Memory B cell (primary cell): Measurements from ENCODE around the gene INO80E.
A peak's percentile ranks its signal among the peaks of the same experiment; 100 is the strongest.

Source experiments
- ATAC-seq: fragments of 150-1000 bp; cut with Tn5 transposase; 2 replicates; pipeline ENCODE4 v1.10.0; 2021; ENCODE audit warnings: low read depth, mild to moderate bottlenecking, moderate library complexity
- DNase-seq, 2 donors: peaks; one replicate each; pipeline ENCODE4 v3.0.0; 2022; ENCODE audit warnings: low spot score in 2 of 2
- H3K27ac Mint-ChIP-seq: one replicate; pipeline ENCODE4 v1.8.0; 2022; ENCODE audit warnings: mild to moderate bottlenecking, moderate library complexity, mixed read lengths
- H3K27me3 Mint-ChIP-seq: one replicate; pipeline ENCODE4 v1.8.0; 2022; ENCODE audit warnings: mixed read lengths
- H3K36me3 Mint-ChIP-seq: one replicate; pipeline ENCODE4 v1.8.0; 2022; ENCODE audit warnings: mild to moderate bottlenecking, mixed read lengths
- H3K4me1 Mint-ChIP-seq: one replicate; pipeline ENCODE4 v1.8.0; 2022; ENCODE audit warnings: mixed read lengths
- H3K4me3 Mint-ChIP-seq: one replicate; pipeline ENCODE4 v1.8.0; 2022; ENCODE audit warnings: mild to moderate bottlenecking, moderate library complexity, mixed read lengths
- H3K9me3 Mint-ChIP-seq: one replicate; pipeline ENCODE4 v1.8.0; 2022; ENCODE audit warnings: mixed read lengths

Gene INO80E

GRCh38 chr16:29983420-29984136 lies 12.5 kb upstream of the INO80E start:
- Mint-ChIP-seq H3K9me3 (no peaks in the 10 kb centered on the region), H3K36me3 (peaks cover 43% of the 10 kb centered on the region), H3K27me3 (no peaks in the 10 kb centered on the region), H3K27ac (no peak overlapping the region), H3K4me1 (no peaks in the 10 kb centered on the region), H3K4me3 (no peak overlapping the region)
- DNase-seq = no peak
- no peak for ATAC-seq

DNA sequence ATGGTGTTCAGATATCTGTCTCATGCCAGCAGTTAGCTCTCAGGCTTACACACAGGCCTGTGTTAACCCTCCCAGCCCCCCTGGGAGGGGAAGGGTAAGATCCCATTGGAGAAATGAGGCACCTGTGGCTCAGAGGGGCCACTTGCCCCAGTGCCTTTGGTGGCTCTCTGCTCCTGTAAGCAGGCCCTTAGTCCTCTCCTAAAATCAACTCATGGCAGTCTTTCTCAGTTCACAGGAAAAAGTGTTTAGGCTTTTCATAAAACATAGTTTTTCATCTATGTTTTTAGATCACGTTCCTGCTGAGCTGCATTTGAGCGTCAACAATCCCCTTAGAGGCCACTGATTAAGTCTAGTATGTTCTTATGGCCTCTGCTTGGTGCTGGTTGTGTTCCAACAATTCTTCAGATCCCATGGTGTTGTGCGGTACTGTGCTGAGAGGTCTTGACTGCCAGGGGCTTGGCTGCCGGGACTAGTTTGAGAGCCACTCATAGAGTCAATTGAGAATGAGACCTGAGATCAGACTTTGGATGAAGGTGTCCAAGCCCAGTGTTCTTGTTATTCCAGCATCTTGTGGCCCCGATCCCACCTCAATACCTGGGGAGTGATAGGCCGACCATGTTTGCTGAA lies 11.8 kb upstream of the INO80E start:
- H3K4me3 Mint-ChIP-seq = no peak overlapping the region
- peaks cover 44% of the 10 kb centered on the region for H3K36me3 Mint-ChIP-seq
- no peaks in the 10 kb centered on the region for H3K9me3 Mint-ChIP-seq
- H3K4me1 Mint-ChIP-seq = peaks cover 3% of the 10 kb centered on the region
- DNase-seq (no peak), ATAC-seq (no peak)
- H3K27me3 Mint-ChIP-seq = no peaks in the 10 kb centered on the region
- H3K27ac Mint-ChIP-seq = no peak overlapping the region

GRCh38 chr16:29984764-29985147 lies 11.3 kb upstream of the INO80E start:
- no peaks in the 10 kb centered on the region for H3K9me3 Mint-ChIP-seq
- no peak for ATAC-seq
- no peak overlapping the region for H3K4me3 Mint-ChIP-seq
- no peak overlapping the region for H3K27ac Mint-ChIP-seq
- peaks cover 44% of the 10 kb centered on the region for H3K36me3 Mint-ChIP-seq
- no peak for DNase-seq
- no peaks in the 10 kb centered on the region for H3K27me3 Mint-ChIP-seq
- H3K4me1 Mint-ChIP-seq = peaks cover 6% of the 10 kb centered on the region

DNA sequence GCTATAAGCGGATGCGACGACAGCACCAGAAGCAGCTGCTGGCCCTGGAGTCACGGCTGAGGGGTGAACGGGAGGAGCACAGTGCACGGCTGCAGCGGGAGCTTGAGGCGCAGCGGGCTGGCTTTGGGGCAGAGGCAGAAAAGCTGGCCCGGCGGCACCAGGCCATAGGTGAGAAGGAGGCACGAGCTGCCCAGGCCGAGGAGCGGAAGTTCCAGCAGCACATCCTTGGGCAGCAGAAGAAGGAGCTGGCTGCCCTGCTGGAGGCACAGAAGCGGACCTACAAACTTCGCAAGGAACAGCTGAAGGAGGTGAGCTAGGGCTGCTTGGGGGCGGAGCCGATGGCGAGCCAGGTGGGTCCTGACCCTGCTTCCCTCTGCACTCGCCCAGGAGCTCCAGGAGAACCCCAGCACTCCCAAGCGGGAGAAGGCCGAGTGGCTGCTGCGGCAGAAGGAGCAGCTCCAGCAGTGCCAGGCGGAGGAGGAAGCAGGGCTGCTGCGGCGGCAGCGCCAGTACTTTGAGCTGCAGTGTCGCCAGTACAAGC lies 10.7 kb upstream of the INO80E start:
- Mint-ChIP-seq H3K4me1 (peaks cover 6% of the 10 kb centered on the region), H3K36me3 (peaks cover 40% of the 10 kb centered on the region), H3K4me3 (no peak overlapping the region), H3K9me3 (no peaks in the 10 kb centered on the region), H3K27me3 (no peaks in the 10 kb centered on the region), H3K27ac (no peak overlapping the region)
- DNase-seq (no peak), ATAC-seq (no peak)

GRCh38 chr16:29986231-29986630 lies 9.8 kb upstream of the INO80E start:
- Mint-ChIP-seq H3K27ac (no peak overlapping the region), H3K9me3 (no peaks in the 10 kb centered on the region), H3K4me1 (peaks cover 6% of the 10 kb centered on the region), H3K4me3 (no peak overlapping the region), H3K27me3 (no peaks in the 10 kb centered on the region), H3K36me3 (peaks cover 40% of the 10 kb centered on the region)
- DNase-seq = no peak
- ATAC-seq = no peak

DNA sequence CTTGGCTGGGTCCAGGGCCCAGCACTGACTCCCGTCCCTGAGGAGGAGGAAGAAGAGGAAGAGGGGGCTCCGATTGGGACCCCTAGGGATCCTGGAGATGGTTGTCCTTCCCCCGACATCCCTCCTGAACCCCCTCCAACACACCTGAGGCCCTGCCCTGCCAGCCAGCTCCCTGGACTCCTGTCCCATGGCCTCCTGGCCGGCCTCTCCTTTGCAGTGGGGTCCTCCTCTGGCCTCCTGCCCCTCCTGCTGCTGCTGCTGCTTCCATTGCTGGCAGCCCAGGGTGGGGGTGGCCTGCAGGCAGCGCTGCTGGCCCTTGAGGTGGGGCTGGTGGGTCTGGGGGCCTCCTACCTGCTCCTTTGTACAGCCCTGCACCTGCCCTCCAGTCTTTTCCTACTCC lies 9.1 kb upstream of the INO80E start:
- DNase-seq (no peak), ATAC-seq (no peak)
- no peaks in the 10 kb centered on the region for H3K9me3 Mint-ChIP-seq
- no peak overlapping the region for H3K4me3 Mint-ChIP-seq
- H3K27me3 Mint-ChIP-seq = no peaks in the 10 kb centered on the region
- H3K27ac Mint-ChIP-seq = no peak overlapping the region
- peaks cover 40% of the 10 kb centered on the region for H3K36me3 Mint-ChIP-seq
- H3K4me1 Mint-ChIP-seq = peaks cover 6% of the 10 kb centered on the region

- Mint-ChIP-seq H3K36me3 (peaks cover 37% of the 10 kb centered on the region), H3K4me1 (peaks cover 6% of the 10 kb centered on the region), H3K9me3 (no peaks in the 10 kb centered on the region), H3K4me3 (no peak overlapping the region), H3K27ac (no peak overlapping the region), H3K27me3 (no peaks in the 10 kb centered on the region)
- DNase-seq (no peak), ATAC-seq (no peak)
These were observed 8.5 kb upstream of the INO80E start for GRCh38 chr16:29987371-29988085.

DNA sequence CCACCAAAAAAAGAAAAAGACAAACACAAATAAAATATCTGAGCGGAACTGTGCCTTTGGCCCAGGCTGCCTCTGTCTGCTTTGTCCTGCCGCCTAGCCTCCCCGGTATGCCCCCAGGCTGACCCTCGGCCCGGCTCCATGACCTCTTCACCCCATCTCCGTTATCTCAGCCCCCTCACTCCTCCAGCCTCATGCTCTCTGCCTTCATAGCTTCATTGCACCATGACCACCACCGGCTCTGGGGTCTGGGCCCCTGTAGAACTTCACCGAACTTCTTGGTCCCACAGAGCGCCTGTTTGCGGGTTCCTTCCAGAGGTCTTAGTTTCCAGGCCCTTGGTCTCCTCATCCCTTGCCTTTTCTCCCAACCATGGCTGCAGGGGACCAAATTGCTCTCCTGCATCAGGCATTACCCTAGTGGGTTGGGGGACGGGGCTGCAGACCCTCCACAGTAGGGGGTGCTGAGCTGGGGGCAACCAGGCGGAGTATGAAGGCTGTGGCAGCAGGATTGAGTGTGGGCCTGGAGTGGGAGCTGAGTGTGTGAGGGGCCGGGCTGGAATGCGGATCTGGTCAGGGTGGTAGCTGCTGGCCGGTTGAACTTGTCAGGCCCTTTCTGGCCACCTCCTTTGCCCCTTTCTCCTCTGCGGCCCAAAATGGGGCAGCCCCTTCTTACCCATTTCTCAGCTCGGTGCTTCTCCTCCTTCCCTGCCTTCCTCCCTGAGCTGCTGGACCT lies 7.5 kb upstream of the INO80E start:
- Mint-ChIP-seq H3K4me3 (no peak overlapping the region), H3K36me3 (peaks cover 34% of the 10 kb centered on the region), H3K27ac (peak overlapping the region; percentile 60), H3K27me3 (no peaks in the 10 kb centered on the region), H3K9me3 (no peaks in the 10 kb centered on the region), H3K4me1 (peaks cover 6% of the 10 kb centered on the region)
- ATAC-seq = no peak
- DNase-seq = no peak

DNA sequence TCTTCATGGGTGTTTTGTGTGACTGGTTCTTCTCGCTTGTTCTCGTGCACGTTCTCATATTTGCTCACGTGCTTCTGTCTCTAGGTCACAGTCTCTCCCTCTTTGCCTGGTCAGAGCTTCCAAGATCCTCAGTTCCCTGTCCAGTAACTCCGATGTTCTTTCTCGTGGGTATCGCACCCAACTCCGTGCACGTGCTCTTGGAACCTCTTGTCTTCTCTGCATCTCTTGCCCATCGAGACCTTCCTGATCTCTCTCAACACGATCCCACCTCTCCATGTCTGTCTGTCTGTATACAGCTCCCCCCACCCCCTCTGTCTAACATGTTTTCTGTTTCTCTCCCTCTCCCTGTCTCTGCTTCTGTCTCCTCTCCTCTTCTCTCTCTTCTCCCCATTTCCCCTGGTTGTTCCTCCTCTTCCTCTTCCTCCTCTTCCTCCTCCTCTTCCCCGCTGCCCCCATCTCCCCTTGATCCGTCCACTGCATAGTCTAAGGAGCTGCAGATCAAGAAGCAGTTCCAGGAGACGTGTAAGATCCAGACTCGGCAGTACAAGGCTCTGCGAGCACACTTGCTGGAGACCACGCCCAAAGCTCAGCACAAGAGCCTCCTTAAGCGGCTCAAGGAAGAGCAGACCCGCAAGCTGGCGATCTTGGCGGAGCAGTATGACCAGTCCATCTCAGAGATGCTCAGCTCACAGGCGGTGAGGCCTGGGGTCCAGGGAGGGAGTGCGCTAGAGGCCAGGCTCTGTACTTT lies 6.8 kb upstream of the INO80E start:
- Mint-ChIP-seq H3K27me3 (no peaks in the 10 kb centered on the region), H3K4me3 (no peak overlapping the region), H3K4me1 (peaks cover 10% of the 10 kb centered on the region), H3K36me3 (peaks cover 36% of the 10 kb centered on the region), H3K9me3 (no peaks in the 10 kb centered on the region), H3K27ac (peak overlapping the region; percentile 60)
- no peak for DNase-seq
- no peak for ATAC-seq

DNA sequence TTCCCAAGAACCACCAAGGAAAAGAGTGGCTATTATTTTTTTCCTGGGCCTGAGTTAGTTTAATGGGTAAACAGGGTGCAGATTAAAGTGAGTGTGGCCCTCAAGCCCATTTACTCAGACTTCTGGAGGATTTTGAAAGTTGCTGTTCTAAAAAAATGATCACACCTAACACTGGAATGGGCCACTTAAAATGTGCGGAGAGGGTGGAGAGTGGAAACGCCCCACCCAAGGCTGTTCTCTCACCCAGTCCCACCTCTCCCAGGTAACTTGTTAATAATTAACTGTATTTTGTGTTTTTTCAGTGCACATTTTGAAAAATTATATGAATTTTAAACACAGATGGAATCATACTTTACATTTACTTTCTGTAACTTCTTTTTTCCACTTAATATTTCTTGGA lies 6.0 kb upstream of the INO80E start:
- Mint-ChIP-seq H3K4me3 (no peak overlapping the region), H3K27me3 (no peaks in the 10 kb centered on the region), H3K4me1 (peaks cover 17% of the 10 kb centered on the region), H3K9me3 (no peaks in the 10 kb centered on the region), H3K36me3 (peaks cover 36% of the 10 kb centered on the region), H3K27ac (no peak overlapping the region)
- DNase-seq (no peak), ATAC-seq (no peak)

- peaks cover 17% of the 10 kb centered on the region for H3K4me1 Mint-ChIP-seq
- no peak overlapping the region for H3K4me3 Mint-ChIP-seq
- H3K27ac Mint-ChIP-seq = no peak overlapping the region
- DNase-seq (no peak), ATAC-seq (no peak)
- H3K36me3 Mint-ChIP-seq = peaks cover 31% of the 10 kb centered on the region
- H3K9me3 Mint-ChIP-seq = no peaks in the 10 kb centered on the region
- H3K27me3 Mint-ChIP-seq = no peaks in the 10 kb centered on the region
These were observed 5.0 kb upstream of the INO80E start for GRCh38 chr16:29990883-29991570.

DNA sequence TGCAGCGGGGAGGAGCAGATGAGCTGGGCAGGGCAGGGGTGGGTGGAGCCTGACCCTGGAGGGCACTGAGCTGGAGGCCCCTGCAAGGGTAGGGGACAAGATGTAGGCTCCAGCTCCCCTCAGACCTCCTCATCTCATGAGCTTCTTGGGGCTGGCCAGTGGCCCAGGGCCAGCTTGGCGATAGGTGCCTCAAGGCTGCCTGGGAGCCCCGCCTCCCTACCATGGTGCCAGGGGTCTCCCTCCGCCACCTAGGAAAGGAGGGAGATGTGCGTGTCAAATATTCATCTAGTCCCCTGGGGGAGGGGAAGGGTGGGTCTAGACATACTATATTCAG lies 4.5 kb upstream of the INO80E start:
- Mint-ChIP-seq H3K36me3 (peaks cover 28% of the 10 kb centered on the region), H3K4me1 (peaks cover 19% of the 10 kb centered on the region), H3K9me3 (no peaks in the 10 kb centered on the region), H3K27me3 (no peaks in the 10 kb centered on the region), H3K4me3 (no peak overlapping the region), H3K27ac (no peak overlapping the region)
- ATAC-seq (no peak), DNase-seq (no peak)

DNA sequence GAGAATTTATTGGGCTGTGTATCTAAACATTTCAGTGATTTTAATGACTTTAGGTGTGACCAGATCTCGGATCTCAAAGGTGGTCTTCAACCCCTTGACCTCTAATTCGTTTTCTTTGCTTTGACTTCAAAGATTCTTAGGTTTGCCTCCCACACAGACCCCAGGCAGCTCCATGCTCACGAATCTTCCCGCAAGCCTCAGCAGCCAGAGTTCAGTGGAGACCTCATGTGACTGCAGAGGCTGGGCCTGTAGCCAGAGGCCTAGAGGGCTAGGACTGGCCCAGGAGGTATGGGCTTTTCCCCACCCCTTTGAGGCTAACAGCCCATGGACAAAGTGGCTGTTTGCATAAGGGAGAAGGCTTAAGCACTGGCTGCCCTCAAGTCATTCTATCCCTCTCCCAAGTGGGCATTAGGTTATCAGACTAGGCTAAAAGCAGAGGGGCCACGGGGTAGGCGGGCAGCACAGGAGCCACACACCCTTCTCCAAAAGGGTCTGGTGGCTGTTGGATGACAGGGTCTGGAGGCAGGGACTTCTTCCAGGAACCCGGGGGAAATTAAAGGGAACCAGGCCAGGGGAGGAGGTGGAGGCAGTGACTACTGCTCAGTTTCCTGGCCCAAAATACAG lies 3.6 kb upstream of the INO80E start:
- Mint-ChIP-seq H3K36me3 (peaks cover 25% of the 10 kb centered on the region), H3K9me3 (no peaks in the 10 kb centered on the region), H3K27me3 (no peaks in the 10 kb centered on the region), H3K4me1 (peaks cover 25% of the 10 kb centered on the region), H3K4me3 (no peak overlapping the region), H3K27ac (peak overlapping the region; percentile 51)
- no peak for ATAC-seq
- DNase-seq = no peak
